BLaER1 treated with 17β-estradiol and CSF1 and Interleukin-3, amounts not matched to agents 10 nM and 100 nM (cell line): ENCODE measurements around the gene CIAPIN1.
A peak's percentile ranks its signal among the peaks of the same experiment; 100 is the strongest.

Source experiments
- H3K27ac ChIP-seq, 11 experiments: shearing (Covaris generic); formaldehyde crosslinking; 2 replicates each; pipeline ENCODE4 v1.8.1; 2022
- H3K27me3 ChIP-seq, 11 experiments: shearing (Covaris generic); formaldehyde crosslinking; 2 replicates each; pipeline ENCODE4 v1.8.1; 2022
- H3K36me3 ChIP-seq, 11 experiments: shearing (Covaris generic); formaldehyde crosslinking; 2 replicates each; pipeline ENCODE4 v1.8.1; 2022
- H3K4me1 ChIP-seq, 10 experiments: shearing (Covaris generic); formaldehyde crosslinking; 2 replicates each; pipeline ENCODE4 v1.8.1; 2022
- H3K4me2 ChIP-seq, 11 experiments: shearing (Covaris generic); formaldehyde crosslinking; 2 replicates each; pipeline ENCODE4 v1.8.1; 2022
- H3K4me3 ChIP-seq, 10 experiments: shearing (Covaris generic); formaldehyde crosslinking; 2 replicates each; pipeline ENCODE4 v1.8.1; 2022
- H3K9ac ChIP-seq, 11 experiments: shearing (Covaris generic); formaldehyde crosslinking; 2 replicates each; pipeline ENCODE4 v1.8.1; 2022
- H3K9me3 ChIP-seq, 11 experiments: shearing (Covaris generic); formaldehyde crosslinking; replicated peaks in 1 of 11; 2 replicates each; pipeline ENCODE4 v1.8.1; 2022
- H4K20me1 ChIP-seq, 11 experiments: shearing (Covaris generic); formaldehyde crosslinking; 2 replicates each; pipeline ENCODE4 v1.8.1; 2022
- Cebpa-rat ChIP-seq, 11 experiments: shearing (Covaris generic); IDR thresholded peaks; 2 replicates each; pipeline ENCODE4 v1.8.1; 2022

CIAPIN1 gene

DNA sequence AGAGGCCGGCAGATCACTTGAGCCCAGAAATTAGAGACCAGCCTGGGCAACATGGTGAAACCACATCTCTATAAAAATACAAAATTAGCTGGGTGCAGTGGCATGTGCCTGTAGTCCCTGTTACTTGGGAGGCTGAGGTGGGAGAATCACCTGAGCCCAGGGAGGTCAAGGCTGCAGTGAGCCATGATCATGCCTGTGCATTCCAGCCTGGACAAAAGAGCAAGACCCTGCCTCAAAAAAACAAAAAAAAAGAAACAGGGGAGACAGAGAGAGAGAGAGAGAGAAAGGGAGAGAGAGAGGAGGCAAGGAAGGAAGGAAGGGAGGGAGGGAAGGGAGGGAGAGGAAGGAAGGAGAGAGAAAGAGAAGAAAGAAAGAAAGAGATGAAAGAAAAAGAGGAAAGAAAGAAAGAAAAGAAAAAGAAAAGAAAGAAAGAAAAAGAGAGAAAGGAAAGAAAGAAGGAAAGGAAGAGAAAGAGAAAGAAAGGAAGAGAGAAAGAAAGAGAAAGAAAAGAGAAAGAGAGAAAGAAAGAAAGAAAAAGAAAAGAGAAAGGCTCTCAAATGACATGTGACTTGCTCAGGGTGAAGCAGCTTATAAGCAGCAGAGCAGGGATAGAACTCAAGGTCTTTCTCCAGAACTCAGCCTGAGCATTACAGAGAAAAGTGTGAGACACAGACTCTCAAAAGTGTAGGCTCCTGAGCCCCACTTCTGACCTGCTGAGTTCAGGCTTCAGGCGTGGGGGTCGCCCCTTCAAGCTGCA lies 59.4 kb downstream of the CIAPIN1 start:
- H3K36me3 ChIP-seq, result no peaks in the 10 kb centered on the region
- peaks cover 0 to 9% (median 0%) of the 10 kb centered on the region in 11 experiments; a peak in 3 of 22 replicates for H4K20me1 ChIP-seq
- peak overlapping the region in 7 of 11 experiments; percentile 64 to 92 (median 84); a peak in 11 of 22 replicates for H3K4me2 ChIP-seq
- H3K4me3 ChIP-seq, result no peak overlapping the region
- H3K9me3 ChIP-seq, result no peaks in the 10 kb centered on the region
- H3K9ac ChIP-seq, result no peak overlapping the region
- H3K4me1 ChIP-seq, result peaks cover 22 to 54% (median 48%) of the 10 kb centered on the region in 10 experiments
- H3K27me3 ChIP-seq, result peaks cover 1 to 12% (median 4%) of the 10 kb centered on the region in 11 experiments; a peak in 16 of 22 replicates
- no peak overlapping the region for H3K27ac ChIP-seq
- no peak for TF ChIP-seq Cebpa-rat (IDR thresholded peaks at IDR 0.05)

DNA sequence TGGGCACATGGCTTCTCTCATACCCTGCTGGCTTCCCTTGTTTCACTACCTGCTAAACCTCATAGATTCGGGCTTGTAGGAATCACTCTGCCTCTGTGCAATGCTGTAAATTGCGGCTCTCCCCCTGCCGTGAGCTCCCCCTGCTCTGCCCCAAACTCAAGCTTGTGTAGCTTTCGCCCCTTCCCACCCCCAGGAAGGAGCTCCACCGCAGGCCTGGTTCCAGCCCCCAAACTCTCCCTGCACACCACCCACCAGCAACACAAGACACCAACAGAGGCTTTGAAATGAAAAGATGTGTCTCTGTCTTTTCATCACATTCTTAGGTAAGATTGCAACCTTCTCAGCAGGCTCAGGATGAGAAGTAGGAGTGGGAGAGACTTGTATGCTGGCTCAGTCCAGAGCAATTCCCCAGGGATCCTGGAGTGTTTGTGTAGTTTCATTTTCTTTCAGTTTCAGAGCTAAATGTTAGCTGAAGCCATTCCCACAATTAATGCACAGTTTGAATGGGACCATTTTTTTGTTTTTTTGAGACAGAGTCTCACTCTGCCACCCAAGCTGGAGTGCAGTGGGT lies 60.7 kb downstream of the CIAPIN1 start:
- Histone ChIP-seq H3K9me3 (no peaks in the 10 kb centered on the region), H3K4me2 (peak overlapping the region in 9 of 11 experiments; percentile 64 to 96 (median 84); a peak in 18 of 22 replicates), H4K20me1 (peaks cover 0 to 9% (median 0%) of the 10 kb centered on the region in 11 experiments; a peak in 3 of 22 replicates), H3K4me1 (peaks cover 25 to 67% (median 61%) of the 10 kb centered on the region in 10 experiments), H3K36me3 (no peaks in the 10 kb centered on the region), H3K9ac (no peak overlapping the region), H3K27me3 (peaks cover 14 to 23% (median 17%) of the 10 kb centered on the region in 11 experiments; a peak in 21 of 22 replicates), H3K4me3 (no peak overlapping the region), H3K27ac (no peak overlapping the region)
- no peak for TF ChIP-seq Cebpa-rat (IDR thresholded peaks at IDR 0.05)

DNA sequence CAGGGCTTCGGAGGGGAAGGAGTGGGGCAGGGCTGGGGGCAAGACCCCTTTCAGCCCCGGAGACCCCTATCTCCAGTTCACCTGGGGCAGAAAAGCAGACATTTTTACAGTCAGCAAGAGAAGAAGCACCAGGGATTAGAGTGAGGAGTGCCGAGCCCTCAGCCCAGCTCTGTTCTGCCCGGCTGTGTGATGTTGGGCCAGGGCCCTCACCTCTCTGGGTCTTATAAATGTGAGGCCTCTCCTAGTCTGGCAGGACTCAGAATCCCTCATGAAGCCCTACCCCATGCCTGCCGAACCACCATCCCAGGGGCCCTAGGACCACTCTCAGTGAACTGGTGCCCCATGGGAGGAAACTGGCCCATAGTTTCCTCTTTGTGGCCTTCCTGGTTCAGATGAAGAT lies 62.1 kb downstream of the CIAPIN1 start:
- H3K9me3 ChIP-seq, result no peaks in the 10 kb centered on the region
- H3K9ac ChIP-seq, result no peak overlapping the region
- H3K4me3 ChIP-seq, result no peak overlapping the region
- peaks cover 14 to 25% (median 18%) of the 10 kb centered on the region in 11 experiments; a peak in 21 of 22 replicates for H3K27me3 ChIP-seq
- H4K20me1 ChIP-seq, result peaks cover 0 to 9% (median 0%) of the 10 kb centered on the region in 11 experiments; a peak in 3 of 22 replicates
- no peak overlapping the region for H3K27ac ChIP-seq
- H3K36me3 ChIP-seq, result no peaks in the 10 kb centered on the region
- no peak for TF ChIP-seq Cebpa-rat (IDR thresholded peaks at IDR 0.05)
- peaks cover 37 to 77% (median 67%) of the 10 kb centered on the region in 10 experiments for H3K4me1 ChIP-seq
- peak overlapping the region; percentile 64 to 96 (median 84) for H3K4me2 ChIP-seq

DNA sequence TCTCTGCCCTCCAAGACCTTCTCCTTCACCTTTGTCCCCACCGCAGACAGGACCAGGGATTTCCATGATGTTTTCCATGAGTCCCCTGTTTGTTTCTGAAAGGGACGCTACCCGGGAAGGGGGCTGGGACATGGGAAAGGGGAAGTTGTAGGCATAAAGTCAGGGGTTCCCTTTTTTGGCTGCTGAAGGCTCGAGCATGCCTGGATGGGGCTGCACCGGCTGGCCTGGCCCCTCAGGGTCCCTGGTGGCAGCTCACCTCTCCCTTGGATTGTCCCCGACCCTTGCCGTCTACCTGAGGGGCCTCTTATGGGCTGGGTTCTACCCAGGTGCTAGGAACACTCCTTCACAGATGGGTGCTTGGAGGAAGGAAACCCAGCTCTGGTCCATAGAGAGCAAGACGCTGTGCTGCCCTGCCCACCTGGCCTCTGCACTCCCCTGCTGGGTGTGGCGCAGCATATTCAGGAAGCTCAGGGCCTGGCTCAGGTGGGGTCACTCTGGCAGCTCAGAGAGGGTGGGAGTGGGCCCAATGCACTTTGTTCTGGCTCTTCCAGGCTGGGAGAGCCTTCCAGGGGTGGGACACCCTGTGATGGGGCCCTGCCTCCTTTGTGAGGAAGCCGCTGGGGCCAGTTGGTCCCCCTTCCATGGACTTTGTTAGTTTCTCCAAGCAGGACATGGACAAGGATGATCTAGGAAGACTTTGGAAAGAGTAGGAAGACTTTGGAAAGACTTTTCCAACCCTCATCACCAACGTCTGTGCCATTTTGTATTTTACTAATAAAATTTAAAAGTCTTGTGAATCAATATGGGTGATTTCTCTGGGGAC lies 62.7 kb downstream of the CIAPIN1 start:
- peaks cover 0 to 9% (median 0%) of the 10 kb centered on the region in 11 experiments; a peak in 3 of 22 replicates for H4K20me1 ChIP-seq
- no peaks in the 10 kb centered on the region for H3K9me3 ChIP-seq
- H3K4me3 ChIP-seq, result peak overlapping the region in 2 of 10 experiments; percentile 20 to 41; a peak in 3 of 20 replicates
- H3K36me3 ChIP-seq, result no peaks in the 10 kb centered on the region
- peak overlapping the region; percentile 64 to 96 (median 84) for H3K4me2 ChIP-seq
- peaks cover 14 to 25% (median 18%) of the 10 kb centered on the region in 11 experiments; a peak in 21 of 22 replicates for H3K27me3 ChIP-seq
- H3K27ac ChIP-seq, result peak overlapping the region in 5 of 11 experiments; percentile 29 to 73 (median 52); a peak in 8 of 22 replicates
- H3K4me1 ChIP-seq, result peaks cover 37 to 77% (median 67%) of the 10 kb centered on the region in 10 experiments
- peak overlapping the region in 3 of 11 experiments; percentile 40 to 68 (median 60); a peak in 6 of 22 replicates for H3K9ac ChIP-seq
- TF ChIP-seq Cebpa-rat (IDR thresholded peaks at IDR 0.05), result no peak

DNA sequence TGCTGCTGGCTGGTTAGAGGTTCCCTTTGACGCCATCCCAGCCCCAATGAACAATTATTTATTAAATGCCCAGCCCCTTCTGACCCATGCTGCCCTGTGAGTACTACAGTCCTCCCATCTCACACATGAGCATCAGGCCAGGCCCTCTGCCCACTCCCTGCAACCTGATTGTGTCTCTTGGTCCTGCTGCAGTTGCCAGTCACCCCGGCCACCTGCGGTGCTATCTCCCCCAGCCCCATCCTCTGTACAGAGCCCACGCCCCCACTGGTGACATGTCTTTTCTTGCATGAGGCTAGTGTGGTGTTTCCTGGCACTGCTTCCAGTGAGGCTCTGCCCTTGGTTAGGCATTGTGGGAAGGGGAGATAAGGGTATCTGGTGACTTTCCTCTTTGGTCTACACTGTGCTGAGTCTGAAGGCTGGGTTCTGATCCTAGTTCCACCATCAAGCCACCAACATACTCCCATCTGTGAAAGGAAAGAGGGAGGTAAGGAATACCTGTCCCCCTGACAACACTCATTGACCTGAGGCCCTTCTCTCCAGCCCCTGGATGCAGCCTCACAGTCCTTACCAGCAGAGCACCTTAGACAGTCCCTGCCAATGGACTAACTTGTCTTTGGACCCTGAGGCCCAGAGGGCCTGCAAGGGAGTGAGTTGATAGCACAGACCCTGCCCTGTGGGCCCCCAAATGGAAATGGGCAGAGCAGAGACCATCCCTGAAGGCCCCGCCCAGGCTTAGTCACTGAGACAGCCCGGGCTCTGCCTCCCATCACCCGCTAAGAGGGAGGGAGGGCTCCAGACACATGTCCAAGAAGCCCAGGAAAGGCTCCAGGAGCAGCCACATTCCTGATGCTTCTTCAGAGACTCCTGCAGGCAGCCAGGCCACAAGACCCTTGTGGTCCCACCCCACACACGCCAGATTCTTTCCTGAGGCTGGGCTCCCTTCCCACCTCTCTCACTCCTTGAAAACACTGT lies 63.6 kb downstream of the CIAPIN1 start:
- Histone ChIP-seq H4K20me1 (peaks cover 0 to 9% (median 0%) of the 10 kb centered on the region in 11 experiments; a peak in 3 of 22 replicates), H3K4me2 (peak overlapping the region; percentile 64 to 96 (median 84)), H3K4me1 (peaks cover 37 to 79% (median 68%) of the 10 kb centered on the region in 10 experiments), H3K36me3 (no peaks in the 10 kb centered on the region), H3K4me3 (peak overlapping the region in 2 of 10 experiments; percentile 20 to 41; a peak in 3 of 20 replicates), H3K27me3 (peaks cover 14 to 25% (median 18%) of the 10 kb centered on the region in 11 experiments; a peak in 21 of 22 replicates), H3K27ac (peak overlapping the region in 5 of 11 experiments; percentile 29 to 73 (median 52); a peak in 8 of 22 replicates), H3K9me3 (no peaks in the 10 kb centered on the region), H3K9ac (peak overlapping the region in 3 of 11 experiments; percentile 40 to 68 (median 60); a peak in 6 of 22 replicates)
- no peak for TF ChIP-seq Cebpa-rat (IDR thresholded peaks at IDR 0.05)

DNA sequence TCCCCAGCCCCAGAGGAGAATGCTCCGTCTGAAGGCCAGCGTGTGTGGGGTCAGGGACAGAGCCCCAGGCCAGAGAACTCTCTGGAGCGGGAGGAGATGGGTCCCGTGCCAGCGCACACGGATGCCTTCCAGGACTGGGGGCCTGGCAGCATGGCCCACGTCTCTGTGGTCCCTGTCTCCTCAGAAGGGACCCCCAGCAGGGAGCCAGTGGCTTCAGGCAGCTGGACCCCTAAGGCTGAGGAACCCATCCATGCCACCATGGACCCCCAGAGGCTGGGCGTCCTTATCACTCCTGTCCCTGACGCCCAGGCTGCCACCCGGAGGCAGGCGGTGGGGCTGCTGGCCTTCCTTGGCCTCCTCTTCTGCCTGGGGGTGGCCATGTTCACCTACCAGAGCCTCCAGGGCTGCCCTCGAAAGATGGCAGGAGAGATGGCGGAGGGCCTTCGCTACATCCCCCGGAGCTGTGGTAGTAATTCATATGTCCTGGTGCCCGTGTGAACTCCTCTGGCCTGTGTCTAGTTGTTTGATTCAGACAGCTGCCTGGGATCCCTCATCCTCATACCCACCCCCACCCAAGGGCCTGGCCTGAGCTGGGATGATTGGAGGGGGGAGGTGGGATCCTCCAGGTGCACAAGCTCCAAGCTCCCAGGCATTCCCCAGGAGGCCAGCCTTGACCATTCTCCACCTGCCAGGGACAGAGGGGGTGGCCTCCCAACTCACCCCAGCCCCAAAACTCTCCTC lies 64.5 kb downstream of the CIAPIN1 start:
- peaks cover 43 to 82% (median 77%) of the 10 kb centered on the region in 10 experiments for H3K4me1 ChIP-seq
- H3K9ac ChIP-seq, result no peak overlapping the region
- no peak overlapping the region for H3K27ac ChIP-seq
- H3K9me3 ChIP-seq, result no peaks in the 10 kb centered on the region
- peaks cover 14 to 25% (median 18%) of the 10 kb centered on the region in 11 experiments; a peak in 21 of 22 replicates for H3K27me3 ChIP-seq
- H3K36me3 ChIP-seq, result no peaks in the 10 kb centered on the region
- H4K20me1 ChIP-seq, result peaks cover 0 to 9% (median 0%) of the 10 kb centered on the region in 11 experiments; a peak in 3 of 22 replicates
- H3K4me3 ChIP-seq, result no peak overlapping the region
- TF ChIP-seq Cebpa-rat (IDR thresholded peaks at IDR 0.05), result no peak
- peak overlapping the region in 10 of 11 experiments; percentile 64 to 96 (median 84); a peak in 19 of 22 replicates for H3K4me2 ChIP-seq
